GM12872 (cell line): ENCODE results near the gene PADI2.

Experiments used
- TF ChIP-seq, protein P1 (sequence below): IDR thresholded peaks from 3 replicates; pipeline ENCODE4 v1.5.1; 2011; ENCODE audit warnings: low read depth, mild to moderate bottlenecking, low read length, moderate library complexity; ENCODE audit not compliant: insufficient read depth

Gene PADI2

DNA sequence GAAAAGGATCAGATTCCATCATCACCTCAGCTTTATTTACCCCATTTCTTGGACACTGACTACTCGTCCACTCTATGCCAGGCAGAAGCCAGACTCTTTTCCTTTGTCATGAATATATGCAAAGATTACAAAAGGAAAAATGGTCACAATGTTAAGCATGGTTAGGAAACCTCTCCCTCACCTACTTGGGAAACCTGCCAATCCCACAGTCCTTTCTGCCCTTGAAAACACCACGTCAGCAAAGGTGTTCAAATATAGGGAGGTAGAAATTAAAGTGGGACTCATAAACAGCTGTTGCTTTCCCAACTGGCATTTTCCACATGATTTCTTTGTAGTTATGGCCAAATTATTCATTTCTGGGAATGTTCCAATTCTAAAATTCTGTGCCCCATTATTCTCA, 91.4 kb downstream of the PADI2 start:
- TF ChIP-seq, protein P1, sequence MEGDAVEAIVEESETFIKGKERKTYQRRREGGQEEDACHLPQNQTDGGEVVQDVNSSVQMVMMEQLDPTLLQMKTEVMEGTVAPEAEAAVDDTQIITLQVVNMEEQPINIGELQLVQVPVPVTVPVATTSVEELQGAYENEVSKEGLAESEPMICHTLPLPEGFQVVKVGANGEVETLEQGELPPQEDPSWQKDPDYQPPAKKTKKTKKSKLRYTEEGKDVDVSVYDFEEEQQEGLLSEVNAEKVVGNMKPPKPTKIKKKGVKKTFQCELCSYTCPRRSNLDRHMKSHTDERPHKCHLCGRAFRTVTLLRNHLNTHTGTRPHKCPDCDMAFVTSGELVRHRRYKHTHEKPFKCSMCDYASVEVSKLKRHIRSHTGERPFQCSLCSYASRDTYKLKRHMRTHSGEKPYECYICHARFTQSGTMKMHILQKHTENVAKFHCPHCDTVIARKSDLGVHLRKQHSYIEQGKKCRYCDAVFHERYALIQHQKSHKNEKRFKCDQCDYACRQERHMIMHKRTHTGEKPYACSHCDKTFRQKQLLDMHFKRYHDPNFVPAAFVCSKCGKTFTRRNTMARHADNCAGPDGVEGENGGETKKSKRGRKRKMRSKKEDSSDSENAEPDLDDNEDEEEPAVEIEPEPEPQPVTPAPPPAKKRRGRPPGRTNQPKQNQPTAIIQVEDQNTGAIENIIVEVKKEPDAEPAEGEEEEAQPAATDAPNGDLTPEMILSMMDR = no peak

DNA sequence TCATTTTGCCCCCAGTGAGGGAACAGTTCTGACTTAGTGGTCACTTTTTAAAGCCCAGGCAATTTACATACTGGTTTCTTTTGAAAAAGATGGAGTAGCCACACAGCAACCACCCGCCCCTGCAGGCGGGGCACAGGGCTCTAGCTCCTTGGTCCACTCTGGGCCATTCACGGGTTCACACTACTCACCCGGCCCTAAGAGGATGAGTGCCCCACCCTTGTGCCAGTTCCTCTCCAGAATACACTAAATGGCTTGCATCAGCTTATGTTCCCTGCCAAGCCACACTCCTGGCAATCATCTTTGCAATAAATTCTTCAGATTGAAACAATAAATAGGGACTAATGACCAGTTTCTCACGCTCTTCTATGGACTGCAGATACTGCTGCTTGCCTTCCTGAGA, 91.8 kb downstream of the PADI2 start:
- TF ChIP-seq, protein P1 = no peak

DNA sequence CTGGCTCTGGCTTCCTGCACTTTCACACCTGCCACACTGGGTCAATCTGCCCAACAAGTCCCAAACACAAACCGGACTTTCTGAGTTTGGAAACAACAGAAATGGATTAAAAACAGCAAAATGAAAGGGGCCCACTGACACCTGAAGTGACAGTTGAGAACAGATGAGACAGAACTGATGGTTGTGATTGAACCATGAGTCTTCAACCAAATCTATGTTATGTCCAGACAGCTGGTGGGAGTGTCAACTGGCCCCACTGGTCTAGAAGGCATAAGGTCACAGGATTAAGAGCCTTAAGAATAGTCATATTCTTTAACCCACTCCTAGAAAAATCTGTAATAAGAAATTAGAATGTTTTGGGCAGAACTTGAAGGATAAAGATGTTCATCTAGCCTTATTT, 94.5 kb downstream of the PADI2 start:
- TF ChIP-seq, protein P1 = no peak

DNA sequence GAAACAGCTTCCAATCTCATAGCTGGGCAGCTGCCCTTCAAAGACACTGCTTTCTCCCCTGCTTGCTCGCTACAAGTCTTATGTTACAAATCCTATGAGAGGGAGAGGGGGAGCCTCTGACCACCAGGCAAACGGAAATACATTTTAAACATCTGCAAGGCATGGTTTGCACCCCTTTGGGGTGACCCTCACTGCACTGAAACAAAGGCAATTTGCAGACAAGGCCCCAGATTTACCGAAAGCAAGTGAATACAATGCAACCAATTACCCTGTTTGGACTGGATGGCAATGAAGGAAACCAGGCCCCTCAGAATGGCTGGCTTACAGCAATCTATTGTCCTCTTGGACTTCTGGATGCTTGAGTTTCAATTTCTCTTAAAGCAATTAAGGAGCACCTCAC, 95.7 kb downstream of the PADI2 start:
- TF ChIP-seq, protein P1 = peak; percentile 50; the same call in 2 of the 3 replicates

DNA sequence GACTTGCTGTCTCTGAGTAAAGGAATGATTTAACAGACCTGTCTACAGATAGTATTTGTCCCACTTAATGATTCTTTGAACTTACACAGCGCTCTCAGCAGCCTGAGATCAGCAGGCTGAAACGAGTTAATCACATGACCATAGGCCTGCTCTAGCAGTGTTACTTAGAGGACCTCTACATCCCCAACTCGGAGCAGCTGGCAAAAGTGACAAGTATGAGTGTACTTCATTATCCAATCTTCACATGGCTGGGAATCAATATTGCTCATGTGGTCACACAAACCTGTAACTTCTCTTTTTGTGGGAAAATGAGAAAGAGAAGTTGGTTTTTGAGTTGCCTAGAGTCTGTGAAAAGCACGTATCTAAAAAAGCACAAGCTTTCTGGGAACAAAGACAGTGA, 96.1 kb downstream of the PADI2 start:
- TF ChIP-seq, protein P1 = no peak

DNA sequence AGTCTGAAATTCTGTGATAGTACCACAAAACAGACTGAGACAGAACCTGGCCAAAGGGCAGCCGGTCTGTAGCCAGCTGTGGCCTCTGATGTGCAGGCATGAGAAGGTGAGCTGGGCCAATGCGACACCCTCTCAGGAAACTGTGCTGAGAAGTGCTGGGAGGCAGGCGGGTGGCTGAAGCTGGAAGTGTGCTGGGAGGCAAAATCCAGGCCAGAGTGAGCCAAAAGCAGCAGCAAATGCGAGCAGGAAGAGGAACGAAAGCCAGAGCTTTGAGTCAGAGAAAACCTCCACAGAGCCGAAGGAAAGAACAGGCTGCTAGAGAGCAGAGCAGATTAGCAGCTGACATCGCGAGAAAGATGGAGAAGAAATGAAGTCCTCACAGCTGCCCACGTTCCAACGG, 97.4 kb downstream of the PADI2 start:
- TF ChIP-seq, protein P1 = no peak

DNA sequence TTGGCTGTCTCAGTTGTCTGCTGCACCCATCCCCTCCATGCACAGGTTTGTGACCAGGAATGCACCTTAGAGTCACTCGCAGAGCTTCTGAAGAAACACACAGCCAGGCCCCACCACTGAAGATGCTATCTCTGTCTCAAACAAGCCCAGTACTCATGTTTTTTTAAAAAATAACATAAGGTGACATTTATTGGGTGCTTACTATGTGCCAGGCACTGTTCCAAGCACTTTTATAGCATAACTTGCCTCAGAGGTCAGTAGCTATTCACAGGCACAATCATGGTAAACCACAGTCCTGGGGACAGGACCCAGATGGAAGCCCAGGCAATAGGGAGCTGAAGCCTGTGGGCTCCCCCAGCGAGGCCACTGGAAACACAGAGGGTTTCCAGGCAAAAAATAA, 98.7 kb downstream of the PADI2 start:
- TF ChIP-seq, protein P1 = no peak

DNA sequence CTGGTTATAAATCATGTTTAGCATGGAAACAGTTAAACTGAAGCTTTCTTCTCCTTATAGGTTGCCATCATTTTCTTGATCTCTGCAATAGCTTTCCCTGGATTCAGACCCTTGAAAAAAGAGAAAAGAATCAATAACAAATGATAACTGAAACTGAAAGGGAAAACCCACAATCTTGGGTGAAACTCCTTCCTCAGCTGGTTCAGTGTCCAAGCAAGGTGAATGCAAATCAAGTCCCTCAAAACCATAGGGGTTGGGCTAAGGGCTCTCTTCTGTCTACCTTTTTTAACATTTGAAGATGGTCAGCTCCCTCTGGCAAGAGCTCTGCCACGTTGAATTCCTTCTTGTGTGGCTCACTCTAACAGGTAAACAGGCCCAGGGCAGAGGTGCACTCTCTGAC, 100.4 kb downstream of the PADI2 start:
- TF ChIP-seq, protein P1 = no peak
